SK-N-SH (cell line): Measurements from ENCODE around the gene OR10G8.

Experiments used
- CTCF ChIP-seq: fragments of 200-600 bp; sonication (generic); IDR thresholded peaks from 2 replicates; pipeline ENCODE4 v1.6.1; 2017; ENCODE audit warnings: antibody characterized with exemption, mild to moderate bottlenecking, moderate library complexity
- MXI1 ChIP-seq: IDR thresholded peaks from 2 replicates; pipeline ENCODE4 v1.6.1; 2012; ENCODE audit warnings: mild to moderate bottlenecking, low read depth, low read length, improper control_type of control experiment
- POLR2AphosphoS5 ChIP-seq: IDR thresholded peaks from 2 replicates; pipeline ENCODE4 v1.6.1; 2012; ENCODE audit warnings: low read depth, low read length

- TF ChIP-seq CTCF (no peak), MXI1 (no peak), POLR2AphosphoS5 (no peak)
These were observed 50.7 kb downstream of the OR10G8 start for GRCh38 chr11:124077266-124077665.
